Activated naive CD4-positive, alpha-beta T cell treated with anti-CD3 and anti-CD28 coated beads, Interleukin-2, amount 50 U/mL, for 24 hours (primary cell): Measurements from ENCODE around the gene ARHGAP36.
A peak's percentile ranks its signal among the peaks of the same experiment; 100 is the strongest.

Source experiments
- H3K27ac Mint-ChIP-seq: one replicate; pipeline ENCODE4 v1.8.0; 2021; ENCODE audit warnings: mild to moderate bottlenecking, mixed read lengths
- H3K27me3 Mint-ChIP-seq: one replicate; pipeline ENCODE4 v1.8.0; 2021; ENCODE audit warnings: mixed read lengths
- H3K36me3 Mint-ChIP-seq: one replicate; pipeline ENCODE4 v1.8.0; 2021; ENCODE audit warnings: mixed read lengths
- H3K4me1 Mint-ChIP-seq: one replicate; pipeline ENCODE4 v1.8.0; 2021; ENCODE audit warnings: mixed read lengths
- H3K4me3 Mint-ChIP-seq: one replicate; pipeline ENCODE4 v1.8.0; 2021; ENCODE audit warnings: mild to moderate bottlenecking, mixed read lengths
- H3K9me3 Mint-ChIP-seq: one replicate; pipeline ENCODE4 v1.8.0; 2021; ENCODE audit warnings: mixed read lengths

Gene ARHGAP36

DNA sequence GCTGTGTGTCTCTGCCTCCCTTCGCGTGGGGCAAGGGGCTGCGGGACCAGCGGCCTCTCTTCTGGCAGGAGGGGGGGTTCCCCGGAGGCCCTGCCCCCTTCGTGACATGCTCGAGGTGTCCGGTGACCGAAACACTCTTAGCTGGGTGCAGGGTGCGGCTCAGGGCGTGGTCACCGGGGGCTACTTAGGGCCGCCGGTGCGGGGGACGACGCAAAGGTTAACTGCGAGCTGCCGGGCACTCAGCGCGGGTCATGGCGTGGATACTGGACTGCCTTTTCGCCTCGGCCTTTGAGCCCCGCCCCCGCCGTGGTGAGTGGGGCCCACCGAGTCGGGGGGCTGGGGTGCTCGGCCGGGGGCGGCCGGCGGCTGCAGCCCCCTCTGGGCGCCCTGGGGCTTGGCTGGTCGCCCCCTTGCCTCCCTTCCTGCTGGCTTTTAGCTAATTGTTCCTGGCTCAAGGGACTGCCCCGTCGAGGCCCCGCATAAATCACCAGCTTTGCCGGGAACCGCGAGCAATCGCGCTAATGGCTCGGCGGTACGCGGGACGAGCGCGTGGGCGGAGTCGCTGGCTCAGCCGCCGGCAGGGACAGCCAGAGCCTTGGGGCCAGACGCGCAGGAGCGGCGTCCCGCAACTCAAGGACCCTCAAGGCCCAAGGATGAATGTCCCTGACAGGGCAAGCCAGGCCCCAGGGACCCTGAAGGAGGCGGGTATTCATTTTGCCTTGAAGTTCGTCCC lies at the start of gene ARHGAP36:
Gene ARHGAP36 (plus strand): TSS at position 211 of the 733 bp plus-strand sequence. CDS start 23,320 bp downstream, outside the sequence.
- H3K4me1 Mint-ChIP-seq = no peaks in the 10 kb centered on the region
- no peak within 1 kb of the TSS for H3K4me3 Mint-ChIP-seq
- no peak within 1 kb of the TSS for H3K27ac Mint-ChIP-seq
- peaks cover 6% of the 10 kb centered on the region for H3K27me3 Mint-ChIP-seq
- no peaks in the 10 kb centered on the region for H3K36me3 Mint-ChIP-seq
- no peaks in the 10 kb centered on the region for H3K9me3 Mint-ChIP-seq

DNA sequence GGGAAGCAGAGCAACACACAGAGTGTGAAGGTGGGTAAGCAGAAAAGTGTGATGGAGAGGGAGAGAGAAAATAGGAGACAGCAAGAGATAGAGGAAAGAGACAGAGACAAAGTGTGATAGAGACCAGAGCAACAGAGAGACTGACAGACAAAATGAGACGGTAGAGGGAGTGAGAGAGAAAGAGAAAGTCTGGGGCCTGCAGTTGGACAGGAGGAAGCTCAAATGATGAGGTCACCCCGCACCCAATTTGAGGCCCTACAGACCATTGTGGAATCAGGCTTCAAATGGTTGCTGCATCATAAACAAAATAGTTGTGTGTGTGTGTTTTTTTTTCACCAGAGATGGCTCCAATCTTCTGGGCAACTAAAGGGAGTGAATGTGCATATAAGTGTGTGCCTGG lies 48.0 kb upstream of the ARHGAP36 start:
- H3K4me3 Mint-ChIP-seq = no peak overlapping the region
- H3K27me3 Mint-ChIP-seq = peaks cover 3% of the 10 kb centered on the region
- H3K9me3 Mint-ChIP-seq = no peaks in the 10 kb centered on the region
- no peaks in the 10 kb centered on the region for H3K36me3 Mint-ChIP-seq
- no peak overlapping the region for H3K27ac Mint-ChIP-seq
- no peaks in the 10 kb centered on the region for H3K4me1 Mint-ChIP-seq

- H3K4me1 Mint-ChIP-seq = no peaks in the 10 kb centered on the region
- H3K4me3 Mint-ChIP-seq = no peak overlapping the region
- H3K9me3 Mint-ChIP-seq = peaks cover 6% of the 10 kb centered on the region
- no peaks in the 10 kb centered on the region for H3K36me3 Mint-ChIP-seq
- no peak overlapping the region for H3K27ac Mint-ChIP-seq
- H3K27me3 Mint-ChIP-seq = peaks cover 18% of the 10 kb centered on the region
Observed at GRCh38 chrX:131025336-131025735, 32.8 kb upstream of the ARHGAP36 start.

- Mint-ChIP-seq H3K4me3 (no peak overlapping the region), H3K4me1 (no peaks in the 10 kb centered on the region), H3K27ac (no peak overlapping the region), H3K9me3 (no peaks in the 10 kb centered on the region), H3K27me3 (peaks cover 7% of the 10 kb centered on the region), H3K36me3 (no peaks in the 10 kb centered on the region)
Observed at GRCh38 chrX:131032354-131033230, 25.6 kb upstream of the ARHGAP36 start.

DNA sequence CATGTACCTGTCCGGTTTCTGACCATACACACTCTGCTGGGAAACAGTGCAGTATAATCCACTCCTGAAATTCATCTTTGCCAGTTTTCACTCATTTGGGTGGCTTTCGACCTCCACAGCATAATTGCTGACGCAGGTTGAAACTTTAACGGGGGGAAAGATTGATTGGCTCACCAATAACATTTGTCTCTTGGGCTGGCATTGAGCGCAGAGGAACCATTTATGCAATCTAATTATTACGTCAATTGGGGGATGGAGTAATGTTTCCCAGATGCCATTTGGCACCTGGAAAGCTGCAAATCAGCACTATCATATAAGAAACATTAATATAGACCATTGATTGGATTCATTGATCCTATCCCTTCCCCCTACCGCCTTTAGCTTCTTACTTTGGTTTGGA lies 24.1 kb upstream of the ARHGAP36 start:
- Mint-ChIP-seq H3K4me3 (no peak overlapping the region), H3K9me3 (no peaks in the 10 kb centered on the region), H3K36me3 (no peaks in the 10 kb centered on the region), H3K27ac (no peak overlapping the region), H3K4me1 (no peaks in the 10 kb centered on the region), H3K27me3 (peaks cover 6% of the 10 kb centered on the region)

- no peaks in the 10 kb centered on the region for H3K4me1 Mint-ChIP-seq
- H3K27ac Mint-ChIP-seq = no peak overlapping the region
- H3K4me3 Mint-ChIP-seq = no peak overlapping the region
- no peaks in the 10 kb centered on the region for H3K36me3 Mint-ChIP-seq
- H3K27me3 Mint-ChIP-seq = peaks cover 14% of the 10 kb centered on the region
- H3K9me3 Mint-ChIP-seq = no peaks in the 10 kb centered on the region
Observed at GRCh38 chrX:131040781-131041180, 17.4 kb upstream of the ARHGAP36 start.

DNA sequence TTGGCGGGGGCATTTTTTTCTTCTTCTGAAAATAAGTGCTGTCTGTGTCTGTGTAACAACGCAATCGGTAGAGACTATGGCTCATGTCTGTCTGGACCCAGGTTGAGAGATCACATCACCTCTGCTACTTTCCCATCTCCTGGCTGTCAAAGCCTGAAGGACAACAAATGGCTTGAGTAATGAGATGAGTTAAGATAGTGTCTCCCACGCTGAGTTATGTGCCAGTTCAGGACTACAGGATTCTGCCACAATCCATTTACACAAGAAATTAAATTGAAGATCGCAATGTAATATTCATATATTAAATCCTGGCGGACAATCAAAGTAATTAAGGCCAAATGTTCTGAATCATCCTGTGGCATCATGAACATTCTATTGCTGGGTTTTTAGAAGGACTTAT lies 16.5 kb upstream of the ARHGAP36 start:
- Mint-ChIP-seq H3K9me3 (no peaks in the 10 kb centered on the region), H3K4me3 (no peak overlapping the region), H3K4me1 (no peaks in the 10 kb centered on the region), H3K36me3 (no peaks in the 10 kb centered on the region), H3K27me3 (peaks cover 16% of the 10 kb centered on the region), H3K27ac (no peak overlapping the region)

- H3K27ac Mint-ChIP-seq = peak overlapping the region; percentile 41
- H3K27me3 Mint-ChIP-seq = peaks cover 21% of the 10 kb centered on the region
- H3K4me1 Mint-ChIP-seq = no peaks in the 10 kb centered on the region
- H3K4me3 Mint-ChIP-seq = no peak overlapping the region
- no peaks in the 10 kb centered on the region for H3K9me3 Mint-ChIP-seq
- H3K36me3 Mint-ChIP-seq = no peaks in the 10 kb centered on the region
Observed at GRCh38 chrX:131045726-131046125, 12.4 kb upstream of the ARHGAP36 start.

DNA sequence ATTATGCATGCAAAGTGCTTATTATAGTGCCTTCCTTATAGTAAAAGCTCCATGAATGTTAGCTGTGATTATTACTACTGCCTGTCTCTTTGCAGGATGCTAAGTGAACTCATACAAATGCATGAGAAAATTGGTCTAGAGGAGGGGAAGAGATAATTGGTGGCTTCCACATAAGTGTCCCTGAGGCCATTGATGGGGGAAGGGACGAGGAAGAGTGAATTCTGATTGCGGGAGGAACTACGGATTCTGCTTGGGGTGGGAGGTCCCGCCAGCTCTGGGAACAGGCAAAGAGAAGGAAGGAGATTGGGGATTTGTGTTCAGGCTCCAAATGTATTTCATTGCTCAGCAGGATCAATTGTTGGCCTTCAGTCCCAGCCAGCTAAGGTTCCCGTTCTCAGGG lies 11.6 kb upstream of the ARHGAP36 start:
- H3K36me3 Mint-ChIP-seq = no peaks in the 10 kb centered on the region
- H3K27me3 Mint-ChIP-seq = peaks cover 21% of the 10 kb centered on the region
- no peaks in the 10 kb centered on the region for H3K4me1 Mint-ChIP-seq
- no peak overlapping the region for H3K27ac Mint-ChIP-seq
- H3K4me3 Mint-ChIP-seq = no peak overlapping the region
- no peaks in the 10 kb centered on the region for H3K9me3 Mint-ChIP-seq

GRCh38 chrX:131047180-131047579 lies 11.0 kb upstream of the ARHGAP36 start:
- no peaks in the 10 kb centered on the region for H3K9me3 Mint-ChIP-seq
- H3K4me3 Mint-ChIP-seq = no peak overlapping the region
- no peaks in the 10 kb centered on the region for H3K4me1 Mint-ChIP-seq
- H3K27ac Mint-ChIP-seq = no peak overlapping the region
- H3K36me3 Mint-ChIP-seq = no peaks in the 10 kb centered on the region
- H3K27me3 Mint-ChIP-seq = peaks cover 22% of the 10 kb centered on the region

- Mint-ChIP-seq H3K27ac (no peak overlapping the region), H3K4me1 (no peaks in the 10 kb centered on the region), H3K27me3 (peaks cover 8% of the 10 kb centered on the region), H3K9me3 (no peaks in the 10 kb centered on the region), H3K4me3 (no peak overlapping the region), H3K36me3 (no peaks in the 10 kb centered on the region)
Observed at GRCh38 chrX:131053076-131053475, 5.1 kb upstream of the ARHGAP36 start.

DNA sequence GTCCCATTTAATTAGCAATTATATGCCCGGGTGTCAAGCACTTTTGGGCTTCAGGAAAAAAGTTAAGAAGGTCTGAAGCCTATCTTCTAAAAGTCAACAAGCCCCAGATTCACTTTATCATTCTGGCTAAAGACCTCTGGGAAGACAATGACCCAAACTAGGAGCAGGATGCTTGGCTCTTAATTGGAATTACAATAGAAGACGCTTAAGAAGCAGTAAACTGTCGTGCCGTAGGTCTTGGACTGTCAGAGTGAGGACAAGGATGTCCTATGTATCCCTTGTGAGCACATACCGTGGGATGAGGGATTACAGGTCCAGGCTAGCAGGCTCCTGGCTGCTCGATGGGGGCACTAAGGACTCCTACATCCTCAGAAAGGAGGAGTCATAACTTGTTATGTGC lies 3.2 kb upstream of the ARHGAP36 start:
- H3K4me1 Mint-ChIP-seq = no peaks in the 10 kb centered on the region
- no peak overlapping the region for H3K27ac Mint-ChIP-seq
- no peaks in the 10 kb centered on the region for H3K36me3 Mint-ChIP-seq
- H3K4me3 Mint-ChIP-seq = no peak overlapping the region
- peaks cover 4% of the 10 kb centered on the region for H3K27me3 Mint-ChIP-seq
- no peaks in the 10 kb centered on the region for H3K9me3 Mint-ChIP-seq

- Mint-ChIP-seq H3K4me1 (no peaks in the 10 kb centered on the region), H3K27ac (no peak overlapping the region), H3K9me3 (no peaks in the 10 kb centered on the region), H3K36me3 (no peaks in the 10 kb centered on the region), H3K27me3 (peaks cover 6% of the 10 kb centered on the region), H3K4me3 (no peak overlapping the region)
Observed at GRCh38 chrX:131057706-131058105, 440 bp upstream of the ARHGAP36 start.

- Mint-ChIP-seq H3K36me3 (no peaks in the 10 kb centered on the region), H3K9me3 (no peaks in the 10 kb centered on the region), H3K27ac (no peak overlapping the region), H3K27me3 (peaks cover 13% of the 10 kb centered on the region), H3K4me1 (no peaks in the 10 kb centered on the region), H3K4me3 (no peak overlapping the region)
Observed at GRCh38 chrX:131059246-131059645, 1.1 kb downstream of the ARHGAP36 start.

- Mint-ChIP-seq H3K4me1 (no peaks in the 10 kb centered on the region), H3K36me3 (no peaks in the 10 kb centered on the region), H3K4me3 (no peak overlapping the region), H3K27ac (no peak overlapping the region), H3K9me3 (no peaks in the 10 kb centered on the region), H3K27me3 (peaks cover 15% of the 10 kb centered on the region)
Observed at GRCh38 chrX:131060147-131060546, 2.0 kb downstream of the ARHGAP36 start.

DNA sequence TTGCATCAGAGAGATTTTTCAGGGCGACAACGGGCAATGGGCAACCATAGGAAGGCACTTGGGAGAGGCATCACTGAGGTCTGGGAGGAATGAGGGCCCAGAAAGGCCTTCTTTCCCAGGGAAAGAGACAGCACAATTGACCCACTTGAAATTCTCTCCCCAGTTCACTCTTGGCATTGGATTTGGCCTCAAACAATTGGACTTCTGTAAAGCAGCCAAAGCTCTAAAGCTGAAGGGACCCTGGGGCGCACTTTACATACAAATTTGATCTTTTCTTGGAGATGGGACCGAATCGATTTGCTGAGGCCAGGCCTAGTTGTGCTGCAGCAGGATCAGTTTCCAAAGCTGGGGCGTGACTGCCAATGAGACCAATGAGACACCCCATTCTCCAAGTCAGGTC lies 3.2 kb downstream of the ARHGAP36 start:
- no peaks in the 10 kb centered on the region for H3K4me1 Mint-ChIP-seq
- H3K27ac Mint-ChIP-seq = no peak overlapping the region
- H3K36me3 Mint-ChIP-seq = no peaks in the 10 kb centered on the region
- H3K27me3 Mint-ChIP-seq = peaks cover 16% of the 10 kb centered on the region
- H3K4me3 Mint-ChIP-seq = no peak overlapping the region
- H3K9me3 Mint-ChIP-seq = no peaks in the 10 kb centered on the region
